ENCODE measurements around the gene CMTM7. TPM values are rescaled to one million over a fixed set of nuclear protein-coding genes. Genes with fewer than 3 reads are reported as not detected.
A peak's percentile ranks its signal among the peaks of the same experiment; 100 is the strongest.

CMTM7 gene
- total and polyA plus RNA-seq, 10 of the 15 experiments (the other 5 are each of a cell fraction or from before 2014, with no cell fraction given): 3.7 to 36.4 (median 14.7) TPM

- H3K4me2 ChIP-seq (ENCODE audit: control insufficient read depth, insufficient read depth): no peak overlapping the region
- H3K4me1 ChIP-seq (ENCODE audit: control insufficient read depth, insufficient read depth, low read length): no peaks in the 10 kb centered on the region
- H3K79me2 ChIP-seq (ENCODE audit: control insufficient read depth, insufficient read depth, low read length): no peaks in the 10 kb centered on the region
- H3K9ac ChIP-seq (ENCODE audit: control insufficient read depth, insufficient read depth, low read length): no peak overlapping the region
- CTCF ChIA-PET: interaction anchor here (0.9 to 2.2 kb wide), 8 partner anchors 8 to 139 kb away, joined by 3 to 14 read pairs (median 4); no protein-coding TSS in a partner anchor
- intact Hi-C loops (cut with micrococcal nuclease; ENCODE audit: unreplicated experiment) (no loop called here), in situ Hi-C loops (cut with MboI) (no loop called here)
- 79% methylated on average over 6 of the region's 6 CpGs for WGBS (ENCODE audit: insufficient coverage, insufficient replicate concordance, low lambda C conversion rate, missing lambda C conversion rate)
- TF ChIP-seq ZNF207 (IDR thresholded peaks at IDR 0.05; ENCODE audit: borderline replicate concordance) (no peak), ETV6 (conservative IDR thresholded peaks at IDR 0.05 in 1 of 2, IDR thresholded peaks at IDR 0.05 in 1 of 2; ENCODE audit: borderline replicate concordance in 1 of 2, low read depth in 1 of 2) (peak in 1 of 2 experiments; percentile 32; a peak in 1 of 4 replicates), CREB1 (IDR thresholded peaks at IDR 0.05; ENCODE audit: low read depth) (peak; percentile 56; the same call in 1 of the 2 replicates)
- FAIRE-seq: no peak
- RAD21 ChIA-PET (ENCODE audit: unreplicated experiment): interaction anchor here (0.9 to 1.1 kb wide), 2 partner anchors 14 to 16 kb away, joined by 3 read pairs; no protein-coding TSS in a partner anchor
- H3K9me3 ChIP-seq (replicated peaks; ENCODE audit: control insufficient read depth, insufficient read depth, low read length): no peaks in the 10 kb centered on the region
- ATAC-seq: no peak
- H3K27ac ChIP-seq (ENCODE audit: control insufficient read depth, insufficient read depth): no peak overlapping the region
- POLR2A ChIA-PET: no interaction called here
- H3K4me3 ChIP-seq: no peak overlapping the region
- no peak for DNase-seq (ENCODE audit: low read depth, low spot score)
- no TSS peak for BruUV-seq (replicated peaks)
- H4K20me1 ChIP-seq (ENCODE audit: control insufficient read depth, insufficient read depth): no peaks in the 10 kb centered on the region; the same call in 1 of the 2 replicates
- peaks cover 0 to 8% of the 10 kb centered on the region in 2 experiments; a peak in 1 of 4 replicates for H3K36me3 ChIP-seq (ENCODE audit: control insufficient read depth in 2 of 2, insufficient read depth in 2 of 2, low read length in 1 of 2)
- SMC1A ChIA-PET (ENCODE audit: uncharacterized antibody, unreplicated experiment): interaction anchor here (0.5 to 2.0 kb wide), 3 partner anchors 14 to 308 kb away, joined by 3 to 7 read pairs (median 4); no protein-coding TSS in a partner anchor
- H2AFZ ChIP-seq (ENCODE audit: control insufficient read depth, low read depth, low read length): no peak overlapping the region
- H3K27me3 ChIP-seq (replicated peaks in 1 of 2; ENCODE audit: control insufficient read depth in 2 of 2, insufficient read depth in 2 of 2, low read length in 1 of 2): no peaks in the 10 kb centered on the region
These were observed 92.8 kb downstream of the CMTM7 start for GRCh38 chr3:32484436-32484835.

- H3K9ac ChIP-seq (ENCODE audit: control insufficient read depth, insufficient read depth, low read length): no peak overlapping the region
- no peak overlapping the region for H3K27ac ChIP-seq (ENCODE audit: control insufficient read depth, insufficient read depth)
- no peaks in the 10 kb centered on the region for H3K4me1 ChIP-seq (ENCODE audit: control insufficient read depth, insufficient read depth, low read length)
- no peaks in the 10 kb centered on the region for H3K79me2 ChIP-seq (ENCODE audit: control insufficient read depth, insufficient read depth, low read length)
- no peaks in the 10 kb centered on the region; a peak in 1 of 4 replicates for H3K36me3 ChIP-seq (ENCODE audit: control insufficient read depth in 2 of 2, insufficient read depth in 2 of 2, low read length in 1 of 2)
- ChIA-PET CTCF (interaction anchor here (1.2 to 1.5 kb wide), 2 partner anchors 10 to 63 kb away, joined by 4 to 5 read pairs; no protein-coding TSS in a partner anchor), RAD21 (ENCODE audit: unreplicated experiment) (interaction anchor here (0.7 to 3.6 kb wide), 4 partner anchors 11 to 113 kb away, joined by 3 to 10 read pairs (median 5); no protein-coding TSS in a partner anchor), SMC1A (ENCODE audit: uncharacterized antibody, unreplicated experiment) (interaction anchor here (0.7 to 1.7 kb wide), 5 partner anchors 14 to 25 kb away, joined by 3 to 4 read pairs (median 3); no protein-coding TSS in a partner anchor), POLR2A (interaction anchor here (0.6 to 1.8 kb wide), 6 partner anchors 10 to 218 kb away, joined by 3 to 5 read pairs (median 4); no protein-coding TSS in a partner anchor)
- no peaks in the 10 kb centered on the region for H3K9me3 ChIP-seq (replicated peaks; ENCODE audit: control insufficient read depth, insufficient read depth, low read length)
- no peak for FAIRE-seq
- no peak overlapping the region for H2AFZ ChIP-seq (ENCODE audit: control insufficient read depth, low read depth, low read length)
- in situ Hi-C loops (cut with MboI): no loop called here
- 100% methylated on average over 3 of the region's 3 CpGs for WGBS (ENCODE audit: insufficient coverage, insufficient replicate concordance, low lambda C conversion rate, missing lambda C conversion rate)
- no peak for DNase-seq (ENCODE audit: low read depth, low spot score)
- BruUV-seq (replicated peaks): no TSS peak
- no peak for ATAC-seq
- H4K20me1 ChIP-seq (ENCODE audit: control insufficient read depth, insufficient read depth): no peaks in the 10 kb centered on the region
- H3K4me3 ChIP-seq: no peak overlapping the region
- intact Hi-C loops (cut with micrococcal nuclease; ENCODE audit: unreplicated experiment): no loop called here
- no peaks in the 10 kb centered on the region for H3K27me3 ChIP-seq (replicated peaks in 1 of 2; ENCODE audit: control insufficient read depth in 2 of 2, insufficient read depth in 2 of 2, low read length in 1 of 2)
- H3K4me2 ChIP-seq (ENCODE audit: control insufficient read depth, insufficient read depth): no peak overlapping the region
- TF ChIP-seq KLF5 (IDR thresholded peaks at IDR 0.05; ENCODE audit: partially characterized antibody) (no peak), IKZF1 (conservative IDR thresholded peaks at IDR 0.05) (no peak), RFX5 (IDR thresholded peaks at IDR 0.05; ENCODE audit: low read depth, low read length) (no peak), MTA3 (IDR thresholded peaks at IDR 0.05; ENCODE audit: borderline replicate concordance, low read length) (no peak), IRF5 (IDR thresholded peaks at IDR 0.05; ENCODE audit: borderline replicate concordance) (no peak), CEBPB (IDR thresholded peaks at IDR 0.05; ENCODE audit: borderline replicate concordance in 1 of 2, low read depth in 2 of 2, low read length in 2 of 2) (no peak), CBFB (IDR thresholded peaks at IDR 0.05; ENCODE audit: low read depth) (no peak), BCL3 (IDR thresholded peaks at IDR 0.05; ENCODE audit: borderline replicate concordance, insufficient read depth, low read depth, low read length, poor library complexity, severe bottlenecking) (no peak)
These were observed 96.3 kb downstream of the CMTM7 start for GRCh38 chr3:32487781-32488473.
